ENCODE data around the gene HDLBP.

The HDLBP gene

GRCh38 chr2:241330616-241330981, 15.1 kb upstream of the HDLBP start:
- TF ChIP-seq SIN3A (IDR thresholded peaks at IDR 0.05; ENCODE audit: borderline replicate concordance, insufficient read depth, low read length) (no peak), FOXP2 (optimal IDR thresholded peaks at IDR 0.05; ENCODE audit: borderline replicate concordance, extremely low read depth, extremely low read length, insufficient read depth) (no peak), REST (IDR thresholded peaks at IDR 0.05; ENCODE audit: insufficient read depth in 1 of 2, low read depth in 2 of 2, low read length in 2 of 2) (no peak), TAF1 (IDR thresholded peaks at IDR 0.05; ENCODE audit: borderline replicate concordance, insufficient read depth, low read length) (no peak), POLR2AphosphoS5 (IDR thresholded peaks at IDR 0.05; ENCODE audit: low read depth, low read length) (no peak)

DNA sequence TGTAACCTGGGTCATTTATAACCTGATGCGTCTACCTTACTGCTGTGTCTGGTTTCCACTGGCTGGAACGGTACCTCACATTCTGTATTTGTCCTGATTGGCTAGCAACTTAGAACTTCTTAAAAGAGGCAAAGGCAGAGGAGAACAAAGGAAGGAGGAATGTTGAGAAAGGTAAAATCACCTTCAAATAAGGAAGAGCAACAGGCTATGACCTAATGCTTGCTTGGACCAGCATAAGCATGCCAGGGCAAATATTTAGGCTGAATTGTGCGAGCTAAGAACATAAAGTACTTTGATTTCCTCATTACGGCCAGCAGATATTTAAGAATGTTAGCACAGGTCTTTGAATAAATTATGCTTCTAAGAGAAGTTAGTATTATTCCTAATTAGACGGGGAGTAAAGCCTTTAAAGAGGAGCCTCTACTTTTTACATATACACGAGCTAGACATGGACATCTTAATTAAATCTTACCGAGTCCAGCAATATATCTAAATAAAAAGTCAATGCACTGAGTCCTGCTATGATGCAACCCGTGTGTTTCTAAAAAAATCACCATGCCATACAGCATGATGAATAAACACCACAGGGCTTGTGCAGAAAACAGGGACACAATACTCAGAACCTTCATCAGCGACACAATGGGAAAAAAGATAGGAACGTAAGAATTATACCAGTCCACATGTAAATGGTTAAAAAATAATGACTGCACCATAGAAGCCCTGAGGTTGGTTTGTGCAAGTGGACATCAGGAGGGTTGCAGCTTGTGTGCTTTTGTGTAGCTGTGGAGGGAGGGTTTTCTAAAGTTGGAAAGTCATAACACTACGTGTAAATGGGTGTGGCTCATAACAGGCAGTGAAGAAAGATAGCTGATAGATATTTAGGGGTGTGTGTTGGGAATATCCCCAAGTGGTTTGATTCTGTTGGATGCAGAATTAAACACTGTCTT, 14.5 kb upstream of the HDLBP start:
- TF ChIP-seq SIN3A (IDR thresholded peaks at IDR 0.05; ENCODE audit: borderline replicate concordance, insufficient read depth, low read length) (no peak), FOXP2 (optimal IDR thresholded peaks at IDR 0.05; ENCODE audit: borderline replicate concordance, extremely low read depth, extremely low read length, insufficient read depth) (no peak), TAF1 (IDR thresholded peaks at IDR 0.05; ENCODE audit: borderline replicate concordance, insufficient read depth, low read length) (no peak), POLR2AphosphoS5 (IDR thresholded peaks at IDR 0.05; ENCODE audit: low read depth, low read length) (peak; percentile 22; the same call in 1 of the 2 replicates)

GRCh38 chr2:241325257-241325656, 9.8 kb upstream of the HDLBP start:
- TF ChIP-seq REST (IDR thresholded peaks at IDR 0.05; ENCODE audit: insufficient read depth in 1 of 2, low read depth in 2 of 2, low read length in 2 of 2) (no peak), TAF1 (IDR thresholded peaks at IDR 0.05; ENCODE audit: borderline replicate concordance, insufficient read depth, low read length) (no peak), SIN3A (IDR thresholded peaks at IDR 0.05; ENCODE audit: borderline replicate concordance, insufficient read depth, low read length) (no peak), POLR2AphosphoS5 (IDR thresholded peaks at IDR 0.05; ENCODE audit: low read depth, low read length) (no peak), FOXP2 (optimal IDR thresholded peaks at IDR 0.05; ENCODE audit: borderline replicate concordance, extremely low read depth, extremely low read length, insufficient read depth) (no peak)

GRCh38 chr2:241324775-241325174, 9.3 kb upstream of the HDLBP start:
- TF ChIP-seq FOXP2 (optimal IDR thresholded peaks at IDR 0.05; ENCODE audit: borderline replicate concordance, extremely low read depth, extremely low read length, insufficient read depth), result no peak
- no peak for TF ChIP-seq TAF1 (IDR thresholded peaks at IDR 0.05; ENCODE audit: borderline replicate concordance, insufficient read depth, low read length)
- TF ChIP-seq REST (IDR thresholded peaks at IDR 0.05; ENCODE audit: insufficient read depth in 1 of 2, low read depth in 2 of 2, low read length in 2 of 2), result no peak
- TF ChIP-seq POLR2AphosphoS5 (IDR thresholded peaks at IDR 0.05; ENCODE audit: low read depth, low read length), result no peak
- TF ChIP-seq SIN3A (IDR thresholded peaks at IDR 0.05; ENCODE audit: borderline replicate concordance, insufficient read depth, low read length), result no peak

- TF ChIP-seq FOXP2 (optimal IDR thresholded peaks at IDR 0.05; ENCODE audit: borderline replicate concordance, extremely low read depth, extremely low read length, insufficient read depth) (no peak), REST (IDR thresholded peaks at IDR 0.05; ENCODE audit: insufficient read depth in 1 of 2, low read depth in 2 of 2, low read length in 2 of 2) (no peak), TAF1 (IDR thresholded peaks at IDR 0.05; ENCODE audit: borderline replicate concordance, insufficient read depth, low read length) (no peak), SIN3A (IDR thresholded peaks at IDR 0.05; ENCODE audit: borderline replicate concordance, insufficient read depth, low read length) (no peak), POLR2AphosphoS5 (IDR thresholded peaks at IDR 0.05; ENCODE audit: low read depth, low read length) (no peak)
Measured at GRCh38 chr2:241323778-241324177, 8.3 kb upstream of the HDLBP start.

Data from PFSK-1 (cell line).